HG03520 (cell line): ENCODE results near the gene PTK7.
A peak's percentile ranks its signal among the peaks of the same experiment; 100 is the strongest.

Source experiments
- ATAC-seq: cut with Tn5 transposase; IDR thresholded peaks from one replicate; pipeline ENCODE4 v1.9.1; 2021; ENCODE audit warnings: mild to moderate bottlenecking, moderate library complexity; ENCODE audit not compliant: unreplicated experiment

Gene PTK7

DNA sequence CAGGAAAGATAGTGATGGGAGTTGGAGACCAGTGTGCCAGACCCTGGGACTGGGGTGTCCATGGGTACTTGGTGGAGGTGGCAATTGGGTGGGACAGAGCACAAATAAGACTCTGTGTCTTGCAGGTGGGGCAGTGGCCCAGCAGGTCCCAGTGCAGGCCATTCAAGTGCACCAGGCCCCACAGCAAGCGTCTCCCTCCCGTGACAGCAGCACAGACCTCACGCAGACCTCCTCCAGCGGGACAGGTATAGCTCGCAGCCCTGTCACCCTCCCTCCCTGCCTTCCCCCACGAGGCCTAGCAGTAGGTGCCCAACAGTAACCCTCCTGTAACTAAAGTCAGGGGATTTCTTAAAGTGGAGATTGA, 100.3 kb downstream of the PTK7 start:
- ATAC-seq = no peak

DNA sequence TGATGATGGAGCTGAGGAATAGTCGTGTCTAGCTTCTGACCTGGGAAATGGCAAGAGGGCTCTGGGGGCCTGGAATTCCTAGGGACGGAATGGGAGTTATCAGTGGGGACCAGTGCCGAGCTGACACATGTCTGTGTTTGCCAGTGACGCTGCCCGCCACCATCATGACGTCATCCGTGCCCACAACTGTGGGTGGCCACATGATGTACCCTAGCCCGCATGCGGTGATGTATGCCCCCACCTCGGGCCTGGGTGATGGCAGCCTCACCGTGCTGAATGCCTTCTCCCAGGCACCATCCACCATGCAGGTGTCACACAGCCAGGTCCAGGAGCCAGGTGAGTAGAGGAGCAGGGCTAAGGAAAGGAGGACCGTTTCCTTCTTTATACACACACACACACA, 102.0 kb downstream of the PTK7 start:
- ATAC-seq = no peak

DNA sequence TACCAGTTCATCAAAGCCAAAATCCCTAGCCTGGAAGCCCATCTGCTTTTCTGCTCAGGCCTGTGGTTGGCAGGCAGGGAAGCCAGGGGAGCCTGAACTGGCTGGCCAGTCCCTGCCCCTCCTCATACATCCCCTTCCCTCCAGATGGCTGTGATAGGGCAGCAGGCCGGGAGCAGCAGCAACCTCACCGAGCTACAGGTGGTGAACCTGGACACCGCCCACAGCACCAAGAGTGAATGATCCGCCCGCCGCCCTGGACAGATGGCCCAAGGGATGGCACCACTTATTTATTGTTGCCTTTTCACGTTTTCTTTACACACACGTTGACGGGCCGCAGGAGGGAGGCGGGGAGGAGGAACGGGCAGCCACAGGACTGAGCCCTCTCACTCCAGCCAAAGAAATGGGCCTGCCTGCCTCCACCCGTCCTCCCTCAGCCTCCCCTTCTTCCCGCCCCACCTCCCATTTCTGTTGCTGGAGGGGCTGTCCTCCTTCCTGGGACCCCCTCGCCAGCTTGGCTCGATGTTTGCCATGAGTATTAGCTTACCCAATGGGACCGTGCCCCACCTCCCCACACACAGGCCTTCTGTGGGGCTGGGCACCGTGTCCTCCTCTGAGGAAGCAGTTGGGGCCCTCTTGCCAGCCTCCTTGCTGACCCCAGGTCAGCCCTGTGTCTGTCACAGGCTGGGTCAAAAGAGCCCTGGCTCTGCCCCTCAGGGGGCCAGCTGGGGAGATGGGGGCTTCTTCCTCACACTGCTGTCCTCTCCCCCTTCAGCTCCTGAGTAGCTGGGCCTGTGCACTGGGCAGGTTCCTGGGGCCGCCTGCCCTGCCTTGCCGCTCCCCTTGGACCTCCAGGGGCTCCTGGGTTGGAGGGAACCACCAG, 103.1 kb downstream of the PTK7 start:
- ATAC-seq = no peak

DNA sequence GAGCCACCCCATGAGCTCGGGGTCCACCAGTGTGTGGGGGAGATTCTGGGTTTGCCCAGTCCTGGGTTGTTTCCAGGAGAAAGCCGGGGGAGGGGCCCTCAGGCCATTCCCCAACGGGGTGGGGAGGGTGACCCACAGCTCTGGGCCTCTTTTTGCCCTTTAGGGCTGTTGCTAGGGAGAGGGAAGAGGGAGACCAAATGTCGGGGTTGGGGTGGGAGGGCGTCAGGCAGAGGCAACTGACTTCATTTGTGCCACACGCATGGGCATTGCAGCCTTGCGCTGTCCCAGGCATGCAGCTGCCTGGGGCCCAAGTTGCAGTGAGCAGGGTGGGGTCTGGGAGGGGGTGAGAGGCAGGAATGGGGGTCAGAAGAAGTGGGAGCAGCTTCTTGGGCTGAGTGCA, 103.9 kb downstream of the PTK7 start:
- ATAC-seq = no peak

DNA sequence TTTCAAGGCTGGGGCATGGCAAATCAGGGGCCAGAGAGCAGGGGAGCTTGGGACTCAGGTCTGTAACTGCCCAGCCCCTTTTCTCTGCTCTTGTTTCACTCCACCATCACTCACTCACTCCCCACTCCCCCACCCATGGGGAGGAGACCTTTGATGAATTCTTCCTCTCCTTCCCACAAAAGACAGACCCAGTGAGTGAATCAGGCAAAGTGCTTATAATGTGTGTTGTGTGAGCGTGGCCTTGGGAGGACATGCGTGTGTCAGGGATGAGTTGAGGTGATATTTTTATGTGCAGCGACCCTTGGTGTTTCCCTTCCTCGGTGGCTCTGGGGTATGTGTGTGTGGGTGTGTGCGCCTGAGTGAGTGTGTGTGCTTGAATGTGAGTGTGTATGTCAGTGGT, 104.9 kb downstream of the PTK7 start:
- ATAC-seq = no peak

DNA sequence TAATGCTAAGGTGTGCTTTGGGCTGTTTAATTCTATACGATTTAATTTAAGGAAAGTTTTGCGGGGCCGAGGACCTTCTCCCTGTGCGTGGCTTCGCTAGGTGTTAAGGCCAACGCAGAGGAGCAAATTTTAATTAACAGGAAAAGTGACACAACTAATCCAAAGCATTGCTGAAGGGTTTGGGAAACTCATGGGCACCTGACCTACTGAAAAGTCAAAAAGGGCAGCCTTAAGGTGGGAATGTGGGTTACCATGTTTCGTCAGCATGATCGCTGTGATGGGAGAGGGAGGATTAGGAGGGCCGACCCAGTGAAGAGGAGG, 105.5 kb downstream of the PTK7 start:
- no peak for ATAC-seq

DNA sequence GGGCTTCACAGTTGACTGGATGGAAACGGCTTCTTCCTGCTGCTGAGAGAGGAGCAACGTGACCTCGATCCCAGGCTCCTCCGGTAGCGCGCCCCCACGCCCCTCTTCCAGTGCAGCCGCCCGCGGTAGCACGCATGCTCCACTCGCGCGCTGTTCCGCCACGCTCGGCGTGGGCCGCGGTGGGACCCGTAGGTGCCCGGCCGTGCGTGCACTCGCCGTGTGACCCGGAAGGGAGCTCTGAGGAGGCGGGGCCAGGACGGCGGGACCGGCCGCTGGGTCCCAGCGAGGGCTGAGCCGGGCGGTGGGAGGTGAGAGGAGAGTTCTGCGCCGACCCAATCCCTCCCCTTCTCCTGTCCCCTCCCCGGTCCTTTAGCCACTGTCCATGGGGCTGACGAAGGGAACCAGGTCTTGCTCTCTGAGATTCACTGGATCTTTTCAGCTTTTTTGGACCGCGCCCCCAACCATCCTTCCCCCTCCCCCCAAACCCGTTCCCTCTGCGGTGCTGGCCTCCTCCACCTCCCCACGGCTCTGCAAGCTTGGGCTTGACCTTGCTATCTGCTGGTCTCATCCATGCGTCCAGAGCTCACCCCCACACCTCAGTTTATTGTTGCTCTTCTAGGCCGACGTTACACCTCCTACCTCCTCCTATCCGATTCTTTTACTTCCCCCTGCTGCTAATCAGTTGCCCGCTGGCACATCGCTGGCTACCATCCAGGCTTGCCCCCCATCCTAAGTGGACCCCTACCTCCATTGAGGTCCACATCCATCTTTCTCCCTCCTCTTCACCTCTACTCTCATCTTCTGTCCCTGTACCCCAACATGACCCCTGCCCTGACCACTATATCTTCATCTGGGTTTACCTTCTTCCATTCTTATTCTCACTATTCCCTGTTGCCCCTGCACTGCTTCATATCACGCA, 106.1 kb downstream of the PTK7 start, which contains the start of gene CUL9:
CUL9 (plus strand) TSS at position 255 of the 919 bp plus-strand sequence. CDS start 2,115 bp downstream, outside the sequence.
- peak; percentile 90 for ATAC-seq

DNA sequence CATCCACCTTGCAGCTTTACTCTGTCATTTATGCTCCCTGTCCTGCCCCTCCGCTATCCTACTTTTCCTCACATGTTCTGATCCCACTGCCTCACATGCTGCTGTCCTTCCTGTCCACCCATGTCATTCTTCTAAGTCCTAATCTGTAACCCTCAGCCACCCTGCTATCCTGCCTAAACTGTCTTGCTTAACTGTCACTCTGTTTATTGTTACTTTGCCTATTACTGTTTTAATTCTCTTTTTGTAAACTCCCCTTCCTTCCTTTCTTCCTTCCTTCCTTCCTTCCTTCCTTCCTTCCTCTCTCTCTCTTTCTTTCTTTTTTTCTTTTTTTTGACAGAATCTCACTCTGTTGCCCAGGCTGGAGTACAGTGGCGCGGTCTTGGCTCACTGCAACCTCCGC, 107.3 kb downstream of the PTK7 start:
- ATAC-seq = no peak

DNA sequence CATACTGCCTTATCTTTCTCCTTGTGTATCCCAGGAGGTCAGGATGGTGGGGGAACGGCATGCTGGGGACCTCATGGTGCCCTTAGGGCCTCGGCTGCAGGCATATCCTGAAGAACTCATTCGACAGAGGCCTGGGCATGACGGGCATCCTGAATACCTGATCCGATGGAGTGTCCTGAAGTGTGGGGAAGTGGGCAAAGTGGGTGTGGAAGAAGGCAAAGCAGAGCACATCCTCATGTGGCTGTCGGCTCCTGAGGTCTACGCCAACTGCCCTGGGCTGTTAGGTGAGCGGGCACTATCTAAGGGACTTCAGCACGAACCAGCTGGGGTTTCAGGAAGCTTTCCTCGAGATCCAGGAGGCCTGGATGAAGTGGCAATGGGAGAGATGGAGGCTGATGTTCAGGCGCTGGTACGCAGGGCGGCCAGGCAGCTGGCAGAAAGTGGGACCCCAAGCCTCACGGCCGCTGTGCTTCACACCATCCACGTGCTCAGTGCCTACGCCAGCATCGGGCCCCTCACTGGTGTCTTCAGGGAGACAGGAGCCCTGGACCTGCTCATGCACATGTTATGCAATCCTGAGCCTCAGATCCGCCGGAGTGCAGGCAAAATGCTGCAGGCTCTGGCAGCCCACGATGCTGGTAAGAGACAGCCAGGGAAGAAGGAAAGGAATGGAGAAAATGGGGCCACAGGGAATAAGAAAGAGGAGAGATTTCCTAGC, 108.3 kb downstream of the PTK7 start:
- ATAC-seq = no peak

DNA sequence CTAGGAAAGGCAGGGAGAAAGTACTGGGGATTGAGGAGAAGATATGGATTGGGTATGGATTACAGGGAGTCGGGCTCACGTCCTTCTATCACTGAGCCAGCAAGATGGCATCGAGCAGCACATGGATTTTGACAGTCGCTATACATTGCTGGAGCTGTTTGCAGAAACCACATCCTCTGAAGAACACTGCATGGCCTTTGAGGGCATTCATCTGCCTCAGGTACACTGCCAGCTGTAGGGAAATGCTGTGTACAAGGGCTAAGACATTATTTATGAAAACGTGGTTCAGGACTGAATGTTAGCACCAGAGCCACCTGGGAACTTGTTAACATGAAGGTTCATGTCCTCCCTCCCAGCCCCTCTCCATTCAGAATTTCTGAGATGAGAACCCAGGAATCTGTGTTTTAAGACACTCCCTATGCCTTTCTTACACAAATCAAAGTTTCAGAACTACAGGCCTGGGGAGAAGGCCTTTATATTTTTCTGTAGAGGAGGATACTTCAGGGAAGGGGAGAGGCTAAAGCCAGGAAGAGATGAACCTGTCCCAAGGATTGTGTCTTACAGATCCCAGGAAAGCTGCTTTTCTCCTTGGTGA, 109.4 kb downstream of the PTK7 start:
- ATAC-seq = no peak

DNA sequence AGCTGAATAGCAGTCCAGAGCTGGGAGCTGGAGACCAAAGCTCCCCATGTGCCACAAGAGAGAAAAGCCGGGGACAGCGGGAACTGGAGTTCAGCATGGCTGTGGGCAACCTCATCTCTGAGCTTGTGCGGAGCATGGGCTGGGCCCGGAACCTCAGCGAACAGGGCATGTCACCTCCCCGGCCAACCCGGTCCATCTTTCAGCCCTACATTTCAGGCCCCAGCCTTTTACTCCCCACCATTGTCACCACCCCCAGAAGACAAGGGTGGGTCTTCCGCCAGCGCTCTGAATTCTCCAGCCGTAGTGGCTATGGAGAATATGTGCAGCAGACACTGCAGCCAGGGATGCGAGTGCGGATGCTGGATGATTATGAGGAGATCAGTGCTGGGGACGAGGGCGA, 109.9 kb downstream of the PTK7 start:
- ATAC-seq = no peak

DNA sequence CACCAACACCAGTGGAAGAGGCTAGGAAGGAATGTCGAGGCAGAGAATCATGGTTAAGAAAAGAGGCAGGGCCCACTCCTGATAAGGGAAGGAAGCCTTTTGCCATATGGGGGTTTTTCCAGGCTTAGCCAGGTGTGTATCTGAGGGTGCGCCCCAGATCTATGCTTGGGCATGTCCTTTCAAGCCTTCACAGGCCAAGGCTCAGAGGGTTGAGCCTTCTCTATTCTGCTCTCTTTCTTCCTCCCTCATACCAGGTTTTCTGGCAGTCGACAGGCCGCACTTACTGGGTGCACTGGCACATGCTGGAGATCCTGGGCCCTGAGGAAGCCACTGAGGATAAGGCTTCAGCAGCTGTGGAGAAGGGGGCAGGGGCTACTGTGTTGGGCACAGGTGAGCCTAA, 110.6 kb downstream of the PTK7 start:
- no peak for ATAC-seq

DNA sequence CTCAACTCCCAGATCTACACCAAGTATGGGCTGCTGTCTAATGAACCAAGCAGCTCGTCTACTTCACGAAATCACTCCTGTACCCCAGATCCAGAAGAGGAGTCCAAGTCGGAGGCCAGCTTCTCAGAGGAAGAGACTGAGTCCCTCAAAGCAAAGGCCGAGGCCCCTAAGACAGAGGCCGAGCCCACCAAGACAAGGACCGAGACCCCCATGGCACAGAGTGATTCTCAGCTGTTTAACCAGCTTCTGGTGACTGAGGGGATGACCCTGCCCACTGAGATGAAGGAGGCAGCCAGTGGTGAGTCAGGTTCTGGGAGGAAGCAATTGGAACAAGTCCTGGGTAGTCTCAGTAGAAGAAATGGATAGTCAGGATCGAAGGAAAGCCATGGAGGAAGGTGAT, 111.7 kb downstream of the PTK7 start:
- no peak for ATAC-seq

DNA sequence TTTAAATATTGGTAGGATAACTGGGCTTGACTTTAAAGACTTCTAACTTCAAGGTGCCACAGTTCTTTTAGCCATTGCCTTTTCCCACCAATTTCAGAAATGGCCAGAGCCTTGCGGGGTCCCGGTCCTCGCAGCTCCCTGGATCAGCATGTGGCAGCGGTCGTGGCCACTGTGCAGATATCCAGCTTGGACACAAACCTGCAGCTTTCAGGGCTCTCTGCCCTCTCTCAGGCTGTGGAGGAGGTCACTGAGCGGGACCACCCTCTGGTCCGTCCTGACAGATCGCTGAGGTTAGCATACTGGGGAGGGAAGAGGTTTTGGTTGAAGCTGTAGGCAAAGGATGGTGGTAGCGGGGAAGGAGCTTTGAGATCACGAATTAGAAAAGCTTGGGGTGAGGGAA, 112.3 kb downstream of the PTK7 start:
- no peak for ATAC-seq

DNA sequence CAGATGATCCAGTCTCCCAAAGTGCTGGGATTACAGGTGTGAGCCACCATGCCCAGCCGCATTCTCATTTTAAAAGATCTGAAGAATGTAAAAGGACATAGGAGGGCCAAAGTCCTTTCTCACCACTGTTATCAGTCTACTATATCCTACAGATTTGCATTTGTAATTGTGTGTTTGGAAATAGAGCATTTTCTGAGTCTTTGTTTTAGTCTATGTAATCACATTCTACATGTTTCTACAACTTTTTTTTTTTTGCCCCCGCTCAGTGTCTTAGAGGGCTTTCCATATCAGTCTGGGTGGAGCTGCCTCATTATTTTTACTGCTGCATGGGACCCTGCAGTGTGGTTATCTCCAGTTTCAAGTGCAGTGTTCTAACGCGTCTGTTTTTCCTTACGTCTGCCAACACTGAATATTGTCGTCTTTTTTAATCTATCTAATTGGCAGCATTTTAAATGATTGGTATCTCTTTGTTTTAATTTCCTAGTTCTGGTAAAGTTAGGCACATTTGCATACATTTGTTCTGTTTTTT, 113.7 kb downstream of the PTK7 start:
- no peak for ATAC-seq

DNA sequence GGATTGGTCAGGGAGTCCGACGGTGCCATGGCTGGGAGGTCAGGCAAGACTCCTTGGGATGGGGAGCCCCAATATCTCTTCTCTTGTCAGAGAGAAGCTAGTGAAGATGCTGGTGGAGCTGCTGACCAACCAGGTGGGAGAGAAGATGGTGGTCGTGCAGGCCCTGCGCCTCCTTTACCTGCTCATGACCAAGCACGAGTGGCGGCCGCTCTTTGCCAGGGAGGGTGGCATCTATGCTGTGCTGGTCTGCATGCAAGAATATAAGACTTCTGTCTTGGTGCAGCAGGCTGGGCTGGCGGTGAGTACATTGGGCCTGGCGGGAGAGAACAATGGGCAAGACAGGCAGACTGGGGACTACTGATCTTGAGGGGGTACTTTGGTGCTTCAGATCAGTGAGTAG, 116.8 kb downstream of the PTK7 start:
- ATAC-seq = no peak

DNA sequence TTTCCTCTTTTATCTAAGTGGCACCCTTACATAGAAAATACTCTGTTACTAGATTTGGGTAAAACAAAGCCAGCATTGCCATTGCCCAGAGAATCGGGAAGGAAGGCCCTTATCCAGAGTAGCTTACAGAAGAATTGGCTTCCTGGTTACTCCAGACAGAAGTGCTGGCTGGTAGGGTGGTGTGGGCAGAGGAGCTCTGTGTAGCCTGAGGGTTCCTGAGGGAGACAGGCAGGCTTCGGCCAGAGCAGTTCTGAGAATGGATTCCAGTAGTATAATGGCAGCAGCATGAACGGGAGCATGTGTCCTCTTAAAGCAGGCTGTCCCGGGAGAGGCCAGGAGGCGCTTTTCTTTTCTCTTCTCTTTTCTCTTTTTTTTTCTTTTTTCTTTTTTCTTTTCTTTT, 117.8 kb downstream of the PTK7 start:
- ATAC-seq = no peak

DNA sequence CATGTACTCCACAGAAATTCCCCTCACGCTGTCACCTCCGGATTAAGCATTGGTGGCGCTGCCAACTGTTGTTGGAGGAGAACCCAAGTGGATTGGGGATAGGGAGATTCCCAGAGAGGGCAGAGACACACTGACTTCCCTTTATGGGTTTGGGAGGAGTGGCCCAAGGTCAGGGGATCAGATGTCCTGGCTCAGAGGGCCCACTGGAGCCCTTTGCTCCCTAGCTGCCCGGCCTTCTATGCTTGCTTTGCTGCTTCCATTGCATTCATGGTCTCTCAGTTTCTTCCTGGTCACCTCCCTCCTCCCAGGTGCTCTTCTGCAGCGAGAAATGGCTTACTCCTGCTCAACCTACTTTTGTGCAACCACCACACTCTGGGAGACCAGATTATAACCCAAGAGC, 120.2 kb downstream of the PTK7 start:
- ATAC-seq = no peak

DNA sequence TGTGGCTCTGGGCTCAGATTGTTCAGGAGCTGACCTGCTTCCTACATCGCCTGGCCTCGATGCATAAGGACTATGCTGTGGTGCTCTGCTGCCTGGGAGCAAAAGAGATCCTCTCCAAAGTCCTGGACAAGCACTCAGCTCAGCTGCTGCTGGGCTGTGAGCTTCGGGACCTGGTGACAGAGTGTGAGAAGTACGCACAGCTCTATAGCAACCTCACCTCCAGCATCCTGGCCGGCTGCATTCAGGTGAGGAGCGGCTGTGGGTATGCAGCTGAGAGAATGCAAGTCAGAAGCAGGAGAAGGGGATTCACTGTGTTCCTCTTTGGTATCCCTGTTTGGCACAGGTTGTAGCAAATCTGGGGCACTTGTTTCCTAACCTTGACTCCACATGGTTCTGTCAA, 123.8 kb downstream of the PTK7 start:
- ATAC-seq = no peak

DNA sequence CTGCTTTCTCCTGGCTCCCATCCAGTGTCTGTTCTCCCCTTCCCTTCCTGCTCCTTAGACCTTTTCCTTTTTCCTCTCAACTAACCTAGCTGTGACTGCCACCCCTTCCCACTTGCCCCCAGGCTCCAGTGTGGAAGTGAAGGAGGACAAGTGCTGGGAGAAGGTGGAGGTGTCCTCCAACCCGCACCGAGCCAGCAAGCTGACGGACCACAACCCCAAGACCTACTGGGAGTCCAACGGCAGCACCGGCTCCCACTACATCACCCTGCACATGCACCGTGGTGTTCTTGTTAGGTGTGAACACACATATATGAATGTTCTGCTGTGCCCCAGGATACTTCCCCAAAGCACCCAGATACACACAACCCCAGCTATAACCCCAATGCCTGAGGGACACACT, 124.4 kb downstream of the PTK7 start:
- ATAC-seq = no peak

DNA sequence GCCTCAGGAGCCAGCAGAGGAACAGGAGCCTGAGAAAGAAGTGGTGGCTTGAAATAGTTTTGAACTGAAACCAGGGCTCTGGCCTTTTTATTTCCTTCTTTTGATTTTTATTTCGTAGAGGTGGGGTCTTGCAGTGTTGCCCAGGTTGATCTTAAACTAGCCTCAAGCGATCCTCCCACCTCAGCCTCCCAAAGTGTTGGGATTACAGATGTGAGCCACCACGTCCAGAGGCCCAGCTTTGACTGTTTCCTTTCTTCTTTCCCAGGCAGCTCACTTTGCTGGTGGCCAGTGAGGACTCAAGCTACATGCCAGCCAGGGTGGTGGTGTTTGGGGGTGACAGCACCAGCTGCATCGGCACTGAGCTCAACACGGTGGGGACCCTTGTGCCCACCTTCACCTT, 126.3 kb downstream of the PTK7 start:
- no peak for ATAC-seq
